SHP77 treated with DMSO at 0.1 percent for 48 hours (cell line): ENCODE measurements around the gene LUM.
"Not testable (repeated sequence)": the region's sequence is repeated elsewhere in the genome, so short reads cannot be mapped to it uniquely, and the experiment has no call there.

ENCODE experiments used
- DNase-seq: peaks from one replicate; lab custom pipeline; 2025; lab: John Stamatoyannopoulos, UW

Gene LUM

GRCh38 chr12:91109581-91110310 lies 1.5 kb downstream of the LUM start:
- no peak for DNase-seq

- peak; percentile 31 for DNase-seq
Observed at GRCh38 chr12:91109148-91109564, 2.1 kb downstream of the LUM start.

DNA sequence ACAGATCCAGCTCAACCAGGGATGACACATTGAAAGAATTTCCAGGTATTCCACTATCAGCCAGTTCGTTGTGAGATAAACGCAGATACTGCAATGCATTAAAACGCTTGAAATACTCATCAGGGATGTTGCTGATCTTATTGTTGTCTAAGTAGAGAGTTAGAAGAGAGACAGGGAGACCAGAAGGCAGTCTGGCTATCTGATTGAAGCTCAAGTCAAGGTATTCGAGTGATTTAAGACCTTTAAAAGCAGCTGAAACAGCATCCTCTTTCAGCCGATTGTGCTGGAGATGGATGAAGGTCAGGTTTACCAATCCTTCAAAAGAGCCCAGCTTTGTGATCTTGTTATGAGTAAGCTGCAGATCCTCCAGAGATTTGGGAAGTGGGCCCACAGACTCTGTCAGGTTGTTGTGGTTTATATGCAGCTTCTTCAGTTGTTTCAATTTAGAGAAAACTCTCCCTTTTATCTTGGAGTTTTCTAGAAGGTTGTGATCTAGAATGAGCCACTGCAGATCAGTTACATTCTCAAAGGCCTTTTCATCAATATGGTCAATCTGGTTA lies 3.0 kb downstream of the LUM start:
- no peak for DNase-seq

GRCh38 chr12:91106283-91106682 lies 5.0 kb downstream of the LUM start:
- DNase-seq, result no peak

GRCh38 chr12:91105807-91106206 lies 5.5 kb downstream of the LUM start:
- no peak for DNase-seq

- no peak for DNase-seq
Observed at GRCh38 chr12:91104812-91105466, 6.4 kb downstream of the LUM start.

GRCh38 chr12:91103624-91104023 lies 7.7 kb downstream of the LUM start:
- no peak for DNase-seq

DNA sequence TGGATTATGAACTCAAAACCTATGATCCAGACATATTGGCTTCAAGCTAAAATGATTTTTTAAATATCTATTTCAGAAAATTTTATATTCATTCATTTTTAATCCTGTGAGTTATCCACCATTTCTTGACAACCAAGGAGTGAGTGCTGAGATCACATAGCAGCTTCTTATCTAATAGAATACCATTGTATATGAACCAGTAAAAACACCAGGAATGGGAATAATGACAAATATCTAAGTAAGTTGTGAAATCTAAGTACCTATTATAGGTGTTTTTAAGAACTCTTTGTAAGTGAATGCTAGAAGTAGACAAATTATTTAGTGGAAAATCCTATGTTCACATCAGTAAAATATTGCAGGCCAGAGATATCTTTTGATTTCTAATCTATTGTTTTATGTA lies 8.2 kb downstream of the LUM start:
- DNase-seq, result no peak

DNA sequence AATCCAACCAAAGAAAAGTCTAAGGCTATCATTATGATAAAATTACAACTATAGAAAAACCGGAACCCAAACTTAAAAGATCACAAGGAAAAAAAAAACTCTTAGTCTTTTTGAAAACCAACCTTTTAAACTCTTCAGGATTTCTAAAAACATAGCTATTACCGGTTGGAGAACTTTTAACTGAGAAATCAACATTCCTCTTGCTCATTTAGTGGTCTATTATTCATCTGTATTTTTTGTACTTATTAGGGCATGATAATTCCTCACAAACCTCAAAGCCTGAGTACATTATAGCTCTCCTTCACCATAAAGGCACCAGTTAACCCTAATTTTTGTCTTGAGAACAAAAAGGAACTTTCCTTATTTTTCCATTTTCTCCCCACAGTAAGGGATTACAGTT lies 10.4 kb downstream of the LUM start:
- no peak for DNase-seq

- no peak for DNase-seq
Observed at GRCh38 chr12:91099836-91100235, 11.5 kb downstream of the LUM start.

- DNase-seq, result no peak
Observed at GRCh38 chr12:91099341-91099740, 12.0 kb downstream of the LUM start.

DNA sequence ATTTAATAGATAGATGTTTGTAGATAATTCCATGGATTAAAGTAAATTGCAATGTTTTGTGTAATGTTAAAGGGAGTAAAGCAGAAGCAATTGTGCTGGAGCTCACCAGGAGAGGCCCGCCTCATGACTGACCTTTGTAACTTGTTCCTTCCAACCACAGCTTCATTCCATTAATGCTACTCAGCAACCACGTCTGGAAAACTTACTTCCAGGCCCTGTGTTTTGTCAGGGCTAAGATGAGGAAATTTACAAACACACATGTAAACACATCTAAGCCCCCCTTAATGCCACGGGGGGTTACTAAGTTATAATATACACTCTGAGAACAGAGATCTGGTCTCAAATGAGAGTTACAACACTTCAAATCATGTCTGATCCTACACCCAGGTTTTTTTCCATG lies 12.4 kb downstream of the LUM start:
- DNase-seq, result no peak

DNA sequence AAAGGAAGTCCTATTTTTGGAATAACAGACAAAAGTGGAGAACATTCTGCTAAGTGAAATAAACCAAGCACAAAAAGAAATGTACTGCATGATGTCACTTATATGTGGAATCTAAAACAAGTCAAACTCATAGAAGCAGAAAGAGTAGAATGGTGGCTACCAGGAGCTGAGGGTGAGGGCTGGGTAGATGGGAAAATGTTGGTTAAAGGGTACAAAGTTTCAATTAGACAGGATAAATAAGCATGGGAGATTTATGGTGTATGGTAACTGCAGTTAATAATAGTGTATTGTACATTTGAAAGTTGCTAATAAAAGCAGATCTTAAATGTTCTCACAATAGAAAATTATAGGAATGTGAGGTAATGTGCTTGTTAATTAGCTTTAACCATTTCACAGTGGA lies 12.8 kb downstream of the LUM start:
- DNase-seq, result no peak

GRCh38 chr12:91094957-91095356 lies 16.3 kb downstream of the LUM start:
- no peak for DNase-seq

DNA sequence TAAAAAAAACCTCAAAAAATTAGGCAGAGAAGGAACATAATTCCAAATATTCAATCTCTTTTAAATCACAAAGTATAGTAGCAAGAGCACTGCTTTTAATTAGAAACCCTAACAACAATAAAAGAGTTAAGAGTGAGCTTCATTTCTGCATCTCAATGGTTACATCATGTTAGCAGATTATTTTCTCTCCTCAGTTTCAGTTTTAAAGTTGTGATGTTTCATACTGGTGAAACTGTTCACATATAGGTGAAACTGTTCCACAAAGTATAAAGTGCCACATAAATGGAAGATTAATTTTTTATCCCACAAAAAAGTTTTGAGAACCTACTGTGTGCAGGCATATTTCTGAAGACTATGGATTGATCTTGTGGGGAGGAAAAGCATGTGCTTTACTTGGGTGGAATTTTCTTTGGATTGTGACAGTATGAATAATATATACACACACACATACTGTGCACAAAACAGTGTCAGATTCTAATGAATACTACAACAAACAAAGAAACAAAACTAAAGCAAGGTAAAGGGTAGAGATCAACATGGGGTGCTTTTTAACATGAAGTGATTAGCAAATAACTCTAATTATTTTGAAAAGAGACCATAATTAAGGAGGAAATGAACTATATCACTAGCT lies 17.1 kb downstream of the LUM start:
- DNase-seq, result no peak

DNA sequence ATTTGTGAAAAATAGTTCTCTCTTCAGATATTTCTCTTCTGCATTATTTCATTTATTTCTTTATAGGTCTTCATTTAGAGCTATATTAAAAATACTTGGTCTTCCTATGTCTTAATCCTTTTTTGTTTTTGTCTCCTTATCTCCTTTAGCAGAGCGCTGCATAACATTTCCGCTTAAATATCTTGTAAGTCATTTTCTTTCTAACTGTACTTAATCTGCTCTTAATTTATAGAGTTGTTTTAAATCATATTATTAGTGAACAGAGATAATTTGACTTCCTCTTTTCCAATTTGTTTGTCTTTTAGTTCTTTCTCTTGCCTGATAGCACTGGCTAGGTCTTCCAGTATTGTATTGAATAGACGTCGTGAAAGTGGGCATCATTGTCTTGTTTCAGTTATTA lies 18.0 kb downstream of the LUM start:
- DNase-seq, result no peak

DNA sequence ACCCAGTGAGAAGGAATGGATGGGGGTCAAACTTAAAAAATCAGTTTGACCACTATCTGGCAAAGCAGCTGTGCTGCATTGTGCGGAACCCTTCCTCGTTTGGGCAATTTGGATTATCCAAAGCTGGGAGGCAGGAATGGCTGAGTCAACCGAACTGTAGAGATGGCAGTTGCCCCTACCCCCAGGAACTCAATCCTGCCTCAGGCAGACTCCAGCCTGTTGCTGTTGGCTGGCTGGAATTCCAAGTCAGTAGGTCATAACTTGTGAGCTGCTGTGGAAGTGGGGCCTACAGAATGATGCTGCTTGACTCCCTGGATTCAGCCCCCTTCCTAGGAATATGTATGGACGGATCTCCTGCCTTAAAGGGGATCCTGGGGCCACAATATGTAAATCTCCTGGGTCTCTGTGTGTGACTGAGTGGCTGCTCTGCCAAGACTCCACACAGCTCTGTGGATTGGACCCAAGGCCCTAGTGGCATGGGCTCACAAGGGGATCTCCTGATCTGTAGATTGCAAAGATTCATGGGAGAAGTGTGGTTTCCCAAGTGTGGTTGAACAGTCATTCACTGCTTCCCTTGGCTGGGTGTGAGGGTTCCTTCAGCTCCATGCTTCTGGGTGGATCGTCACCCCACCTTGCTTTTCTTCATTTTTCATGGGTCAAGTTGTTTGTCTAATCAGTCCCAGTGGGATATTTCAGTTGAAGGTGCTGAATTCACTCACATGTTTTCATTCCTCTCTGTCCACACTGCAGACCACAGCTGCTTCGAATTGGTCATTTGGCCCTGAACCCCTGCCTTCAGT lies 19.2 kb downstream of the LUM start:
- DNase-seq, result no peak

GRCh38 chr12:91089953-91090352 lies 21.3 kb downstream of the LUM start:
- not testable (repeated sequence) for DNase-seq

DNA sequence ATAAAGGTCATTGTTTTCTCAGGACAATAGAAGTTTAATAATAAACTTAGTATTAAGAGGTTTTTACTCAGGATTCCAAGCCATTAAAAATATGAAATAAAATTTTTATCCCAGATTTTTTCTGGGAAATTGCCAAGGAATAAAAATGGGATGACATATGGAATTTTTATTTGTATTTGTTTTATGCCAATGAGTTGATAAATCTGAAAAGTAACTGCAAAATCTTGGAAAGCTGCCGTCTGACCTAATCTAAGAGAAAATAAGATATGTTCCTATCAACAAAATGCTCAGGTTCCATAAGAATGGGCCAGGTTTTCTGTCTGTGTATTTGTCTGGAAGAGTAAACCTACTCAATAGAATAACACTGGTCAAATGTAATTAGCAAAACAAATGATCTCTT lies 31.3 kb downstream of the LUM start:
- no peak for DNase-seq

DNA sequence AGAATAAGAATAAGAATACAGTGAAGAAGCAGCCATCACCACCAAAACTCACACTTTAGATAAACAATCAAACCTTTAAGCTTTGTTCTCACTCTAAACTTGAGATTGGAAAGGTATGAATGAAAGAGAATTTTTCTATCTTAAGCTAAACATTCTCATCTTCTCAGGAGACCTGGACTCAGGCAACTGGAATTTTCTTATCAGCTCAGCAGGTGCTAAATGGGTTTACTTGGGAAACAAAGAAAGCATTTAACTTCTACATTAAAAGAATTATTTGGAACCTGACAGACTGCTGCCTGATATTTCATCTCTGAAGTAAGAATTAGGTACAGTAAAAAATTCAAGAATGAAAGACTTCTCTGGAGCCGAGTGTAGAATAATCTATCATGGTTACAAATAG lies 32.8 kb downstream of the LUM start:
- DNase-seq, result no peak

DNA sequence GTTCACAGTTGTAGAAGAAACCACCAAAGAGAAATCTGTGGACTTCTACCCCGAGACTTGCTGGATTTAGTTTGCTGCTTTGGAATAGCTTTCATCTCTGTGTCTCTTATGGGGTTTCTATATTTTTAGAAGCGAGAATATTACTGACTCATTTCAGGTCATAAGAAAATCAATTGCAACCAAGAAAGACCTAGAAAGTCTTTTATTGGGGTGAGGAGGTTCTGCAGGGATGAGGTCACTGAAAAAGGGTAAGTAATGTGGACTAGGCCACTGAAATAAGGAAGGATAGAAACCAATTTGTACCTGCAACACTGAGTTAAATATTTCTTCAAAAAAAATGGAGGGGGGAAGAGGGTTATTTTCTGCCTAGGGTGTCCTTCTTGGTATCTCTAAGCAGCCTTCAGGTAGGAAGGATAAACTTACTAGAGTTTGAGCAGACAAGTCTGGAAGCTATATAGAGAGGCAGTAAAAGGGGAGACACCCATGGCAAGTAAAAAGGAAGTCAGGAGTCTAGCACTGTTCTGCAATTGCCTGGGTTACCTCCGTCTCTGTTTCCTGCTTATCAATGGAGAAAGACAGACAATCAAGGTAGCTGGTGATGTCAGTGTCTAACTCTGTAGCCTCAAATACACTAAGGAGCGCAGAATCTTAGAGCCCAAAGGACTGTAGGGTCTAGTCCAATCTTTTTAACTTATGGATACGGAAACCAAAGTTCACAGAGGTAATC lies 33.9 kb downstream of the LUM start:
- no peak for DNase-seq

DNA sequence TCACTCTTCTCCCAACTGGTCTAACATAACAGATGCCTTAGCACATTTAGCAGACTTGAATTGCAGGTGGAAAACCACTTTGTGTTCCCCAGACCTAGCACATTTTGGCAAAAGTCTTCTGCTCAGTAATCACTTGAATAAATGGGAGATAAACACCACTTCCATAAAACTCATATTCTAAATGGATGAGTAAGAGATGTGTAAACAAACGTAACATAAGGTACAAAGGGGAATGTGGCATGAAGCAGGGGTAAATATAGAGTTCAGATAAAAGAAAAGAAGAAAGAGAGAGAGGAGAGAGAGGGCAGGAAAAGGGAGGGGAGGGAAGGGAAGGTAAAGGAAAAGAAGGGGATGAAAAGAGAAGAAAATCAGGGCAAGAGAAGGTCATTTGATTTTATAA lies 36.4 kb downstream of the LUM start:
- no peak for DNase-seq
